ENCODE data around the gene CDKL5.
A peak's percentile ranks its signal among the peaks of the same experiment; 100 is the strongest.

CDKL5 gene

GRCh38 chrX:18457000-18457399 is 31.6 kb downstream of the CDKL5 start:
- no peak for DNase-seq (ENCODE audit: low read depth, low spot score)

GRCh38 chrX:18461431-18461830 is 36.0 kb downstream of the CDKL5 start:
- no peak for DNase-seq (ENCODE audit: low read depth, low spot score)

- DNase-seq (ENCODE audit: low read depth, low spot score): no peak
Measured at GRCh38 chrX:18464499-18464898, 39.1 kb downstream of the CDKL5 start.

GRCh38 chrX:18465051-18465450 is 39.6 kb downstream of the CDKL5 start:
- no peak for DNase-seq (ENCODE audit: low read depth, low spot score)

GRCh38 chrX:18468599-18468998 is 43.2 kb downstream of the CDKL5 start:
- no peak for DNase-seq (ENCODE audit: low read depth, low spot score)

GRCh38 chrX:18471296-18471695 is 45.9 kb downstream of the CDKL5 start:
- no peak for DNase-seq (ENCODE audit: low read depth, low spot score)

- no peak for DNase-seq (ENCODE audit: low read depth, low spot score)
Measured at GRCh38 chrX:18490806-18491555, 65.6 kb downstream of the CDKL5 start.

GRCh38 chrX:18491587-18492340 is 66.4 kb downstream of the CDKL5 start:
- no peak for DNase-seq (ENCODE audit: low read depth, low spot score)

GRCh38 chrX:18534949-18535348 is 109.5 kb downstream of the CDKL5 start:
- DNase-seq (ENCODE audit: low read depth, low spot score): no peak

GRCh38 chrX:18537068-18537467 is 111.7 kb downstream of the CDKL5 start:
- DNase-seq (ENCODE audit: low read depth, low spot score): no peak

GRCh38 chrX:18537524-18537923 is 112.1 kb downstream of the CDKL5 start:
- DNase-seq (ENCODE audit: low read depth, low spot score): no peak

GRCh38 chrX:18542131-18542530 is 116.7 kb downstream of the CDKL5 start:
- DNase-seq (ENCODE audit: low read depth, low spot score): no peak

- no peak for DNase-seq (ENCODE audit: low read depth, low spot score)
Measured at GRCh38 chrX:18542905-18543304, 117.5 kb downstream of the CDKL5 start.

GRCh38 chrX:18543738-18544137 is 118.3 kb downstream of the CDKL5 start:
- DNase-seq (ENCODE audit: low read depth, low spot score): no peak

- DNase-seq (ENCODE audit: low read depth, low spot score): no peak
Measured at GRCh38 chrX:18545771-18546170, 120.4 kb downstream of the CDKL5 start.

- DNase-seq (ENCODE audit: low read depth, low spot score): no peak
Measured at GRCh38 chrX:18548996-18549395, 123.6 kb downstream of the CDKL5 start.

GRCh38 chrX:18549643-18550042 is 124.2 kb downstream of the CDKL5 start:
- peak; percentile 45 for DNase-seq (ENCODE audit: low read depth, low spot score)

GRCh38 chrX:18557879-18558278 is 132.5 kb downstream of the CDKL5 start:
- no peak for DNase-seq (ENCODE audit: low read depth, low spot score)

- no peak for DNase-seq (ENCODE audit: low read depth, low spot score)
Measured at GRCh38 chrX:18558799-18559198, 133.4 kb downstream of the CDKL5 start.

- no peak for DNase-seq (ENCODE audit: low read depth, low spot score)
Measured at GRCh38 chrX:18561020-18561419, 135.6 kb downstream of the CDKL5 start.

- peak; percentile 27 for DNase-seq (ENCODE audit: low read depth, low spot score)
Measured at GRCh38 chrX:18565727-18566126, 140.3 kb downstream of the CDKL5 start.

- DNase-seq (ENCODE audit: low read depth, low spot score): no peak
Measured at GRCh38 chrX:18566748-18567147, 141.3 kb downstream of the CDKL5 start.

GRCh38 chrX:18573556-18573955 is 148.1 kb downstream of the CDKL5 start:
- DNase-seq (ENCODE audit: low read depth, low spot score): no peak

All from ELF-1 (cell line).